HG03060 (cell line): Measurements from ENCODE around the gene MGAT5.

Experiments
- ATAC-seq: cut with Tn5 transposase; IDR thresholded peaks from one replicate; pipeline ENCODE4 v1.9.1; 2021; ENCODE audit warnings: low read depth, moderate number of reproducible peaks; ENCODE audit not compliant: unreplicated experiment

The MGAT5 gene

DNA sequence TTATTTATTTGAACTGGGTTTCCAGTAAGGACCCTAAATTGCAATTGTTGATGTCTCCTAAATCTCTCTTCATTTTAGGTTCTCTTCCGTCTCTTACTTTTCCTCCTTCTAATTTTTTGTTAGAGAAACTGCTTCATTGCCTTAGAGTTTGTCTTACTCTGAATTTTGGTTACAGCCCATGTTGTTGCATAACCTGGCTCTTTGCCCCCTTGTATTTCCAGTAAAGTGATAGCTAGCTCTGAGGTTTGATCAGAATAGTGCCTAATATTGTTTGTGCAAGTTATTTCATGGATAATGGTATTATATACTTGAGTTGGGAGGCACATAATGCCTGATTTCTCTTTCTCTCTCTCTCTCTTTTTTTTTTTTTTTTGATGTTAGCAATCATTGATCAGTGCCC lies 71.8 kb downstream of the MGAT5 start:
- no peak for ATAC-seq

DNA sequence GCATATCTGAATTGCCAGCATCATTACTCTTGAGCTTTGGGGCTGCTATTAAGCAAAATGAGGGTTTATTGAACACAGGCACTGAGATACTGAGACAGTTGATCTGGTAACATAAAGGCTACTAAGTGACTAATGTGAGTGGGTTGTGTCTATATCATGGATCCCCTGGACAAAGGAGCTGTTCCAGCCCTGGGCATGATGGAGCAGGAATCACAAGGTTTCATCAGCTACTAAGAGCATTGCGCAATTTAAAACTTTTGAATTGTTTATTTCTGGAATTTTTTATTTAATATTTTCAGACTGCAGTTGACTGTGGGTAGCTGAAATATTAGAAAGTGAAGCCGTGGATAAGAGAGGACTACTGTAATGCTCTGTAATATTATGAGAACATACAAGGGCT lies 73.5 kb downstream of the MGAT5 start:
- ATAC-seq = no peak

GRCh38 chr2:134331081-134331480 lies 77.2 kb downstream of the MGAT5 start:
- no peak for ATAC-seq

GRCh38 chr2:134333646-134334189 lies 79.8 kb downstream of the MGAT5 start:
- ATAC-seq = no peak

GRCh38 chr2:134334542-134335353 lies 80.9 kb downstream of the MGAT5 start:
- no peak for ATAC-seq

DNA sequence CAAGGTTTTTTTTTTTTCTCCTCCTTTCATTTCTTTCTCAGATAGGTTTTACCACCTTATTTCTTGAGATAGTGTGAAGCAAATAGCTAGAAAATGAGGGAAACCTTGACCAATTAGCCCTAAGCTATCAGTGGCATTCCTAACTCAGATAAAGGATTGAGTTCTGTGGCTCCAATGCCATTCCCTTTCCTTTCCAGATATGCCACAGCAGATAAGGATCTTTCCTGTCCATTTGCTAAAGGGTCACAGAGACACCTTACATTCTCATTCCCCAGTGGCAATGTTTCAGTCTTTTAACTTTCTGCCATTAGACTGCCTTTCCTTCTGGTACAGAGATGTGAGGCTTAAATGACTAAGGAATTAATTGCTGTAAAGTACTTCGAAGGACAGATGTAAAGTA lies 81.7 kb downstream of the MGAT5 start:
- ATAC-seq = no peak

DNA sequence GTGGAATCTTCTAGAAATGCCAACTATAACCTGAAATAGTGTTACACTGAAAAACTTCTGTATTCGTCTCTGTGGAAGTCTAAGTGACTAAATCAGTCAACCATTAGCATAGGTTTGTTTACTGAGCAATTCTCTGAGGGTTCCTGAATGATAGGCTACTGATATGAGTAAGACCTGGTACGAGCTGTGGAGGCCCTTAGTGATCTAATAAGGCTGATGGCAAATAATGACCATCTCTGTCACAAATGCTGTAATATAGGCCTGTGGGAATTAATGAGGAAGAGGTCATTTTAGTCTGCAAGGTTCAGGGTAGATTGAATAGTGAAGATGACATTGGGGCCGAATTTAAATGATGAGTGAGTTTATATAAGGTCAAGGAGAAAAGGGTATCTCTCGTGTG lies 82.5 kb downstream of the MGAT5 start:
- peak; percentile 95 for ATAC-seq

DNA sequence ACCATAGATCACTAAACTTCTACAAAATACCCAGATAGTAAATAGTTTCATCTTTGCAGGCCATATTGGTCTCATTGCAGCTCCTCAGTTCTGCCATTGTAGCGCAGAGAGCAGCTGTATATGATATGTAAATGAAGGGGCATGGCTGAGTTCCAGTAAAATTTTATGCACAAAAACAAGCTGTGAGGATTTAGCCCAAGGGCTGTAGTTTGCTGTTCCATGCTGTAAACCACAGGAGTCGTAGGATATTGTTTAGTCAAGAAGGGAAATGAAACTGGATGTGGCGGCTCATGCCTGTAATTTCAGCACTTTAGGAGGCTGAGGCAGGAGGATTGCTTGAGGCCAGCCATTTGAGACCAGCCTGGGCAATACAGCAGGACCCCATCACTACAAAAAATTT lies 83.0 kb downstream of the MGAT5 start:
- no peak for ATAC-seq

DNA sequence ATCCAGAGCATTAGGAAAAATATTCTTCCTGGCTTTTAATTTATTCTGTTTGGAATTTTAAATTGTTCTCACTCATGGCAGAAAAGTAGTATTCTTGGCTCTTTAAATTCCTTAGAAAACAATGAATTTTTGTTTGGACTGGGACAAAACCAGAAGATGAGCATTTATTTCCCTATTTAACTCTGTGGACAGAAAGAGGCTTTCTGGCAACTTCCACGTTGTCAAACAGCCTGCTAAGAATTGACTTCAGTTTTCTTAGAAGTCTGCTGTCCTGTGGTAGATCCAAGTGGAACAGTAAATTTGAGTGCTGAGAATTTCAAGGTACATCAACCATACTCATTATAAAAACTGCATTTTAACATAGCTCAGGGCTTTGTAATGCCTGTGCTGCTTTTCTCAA lies 83.8 kb downstream of the MGAT5 start:
- no peak for ATAC-seq

DNA sequence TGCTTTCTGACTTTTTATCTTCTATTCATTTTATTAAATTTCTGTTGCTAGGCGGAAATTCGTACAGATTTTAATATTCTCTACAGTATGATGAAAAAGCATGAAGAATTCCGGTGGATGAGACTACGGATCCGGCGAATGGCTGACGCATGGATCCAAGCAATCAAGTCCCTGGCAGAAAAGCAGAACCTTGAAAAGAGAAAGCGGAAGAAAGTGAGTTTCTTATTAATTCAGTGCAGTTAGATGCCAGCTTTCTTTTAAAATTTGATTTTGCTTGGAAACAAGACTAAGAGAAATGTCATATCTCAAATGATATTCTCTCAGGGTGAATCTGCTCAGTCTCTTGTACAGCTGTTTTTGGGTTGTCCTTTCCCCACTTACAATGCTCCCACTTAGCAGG lies 84.3 kb downstream of the MGAT5 start:
- ATAC-seq = no peak

- no peak for ATAC-seq
Observed at GRCh38 chr2:134341476-134341875, 87.6 kb downstream of the MGAT5 start.

DNA sequence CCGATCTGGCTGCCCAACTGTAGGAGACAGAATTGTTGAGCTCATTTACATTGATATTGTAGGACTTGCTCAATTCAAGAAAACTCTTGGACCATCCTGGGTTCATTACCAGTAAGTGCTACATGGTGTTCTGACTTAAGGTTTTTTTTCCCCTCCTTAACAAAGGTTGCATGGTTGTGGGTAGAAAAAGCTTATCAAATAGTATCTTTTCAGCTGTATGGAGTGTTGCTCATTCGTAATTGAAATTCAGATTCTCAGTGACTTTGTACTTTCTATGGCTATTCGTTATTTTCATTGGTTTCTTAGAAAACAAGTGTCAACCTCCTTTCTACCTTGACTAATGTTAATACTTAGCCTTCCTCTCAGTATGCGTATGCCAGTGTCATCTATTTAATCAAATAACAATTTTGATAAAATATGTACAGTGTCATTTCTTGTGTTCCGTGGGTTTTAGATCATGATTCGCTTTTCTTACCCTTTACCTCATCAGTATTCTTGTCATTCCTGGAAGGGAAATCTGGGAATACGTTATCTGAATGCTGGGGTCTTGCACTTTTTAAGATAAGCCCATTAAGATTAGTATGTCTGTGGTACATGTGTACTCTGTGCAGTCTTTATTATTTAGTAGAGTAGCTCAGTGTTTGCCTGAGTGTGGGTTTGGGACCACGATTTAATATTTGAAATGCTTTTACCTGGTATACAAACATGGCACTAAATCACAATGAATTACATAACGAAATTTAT lies 91.3 kb downstream of the MGAT5 start:
- no peak for ATAC-seq

GRCh38 chr2:134346141-134346540 lies 92.3 kb downstream of the MGAT5 start:
- ATAC-seq = no peak

- ATAC-seq = no peak
Observed at GRCh38 chr2:134347756-134348155, 93.9 kb downstream of the MGAT5 start.

- no peak for ATAC-seq
Observed at GRCh38 chr2:134348239-134348638, 94.4 kb downstream of the MGAT5 start.

GRCh38 chr2:134348760-134349159 lies 94.9 kb downstream of the MGAT5 start:
- no peak for ATAC-seq

- ATAC-seq = no peak
Observed at GRCh38 chr2:134351016-134351415, 97.1 kb downstream of the MGAT5 start.

- ATAC-seq = no peak
Observed at GRCh38 chr2:134351899-134352298, 98.0 kb downstream of the MGAT5 start.

DNA sequence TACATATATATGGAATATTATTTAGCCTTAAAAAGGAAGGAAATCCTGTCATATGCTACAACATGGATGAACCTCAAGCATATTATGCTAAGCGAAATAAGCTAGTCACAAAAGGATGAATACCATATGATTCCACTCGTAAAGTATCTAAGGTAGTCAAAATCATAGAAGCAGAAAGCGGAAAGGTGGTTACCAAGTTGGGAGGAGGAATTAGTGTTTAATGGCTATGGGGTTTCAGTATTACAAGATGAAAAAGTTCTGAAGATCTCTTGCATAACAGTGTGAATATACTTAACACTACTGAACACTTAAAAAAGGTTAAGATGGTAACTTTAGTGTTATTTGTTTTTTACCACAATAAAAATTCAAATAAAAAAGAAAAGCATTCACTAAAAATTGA lies 99.0 kb downstream of the MGAT5 start:
- ATAC-seq = no peak

GRCh38 chr2:134354611-134355010 lies 100.7 kb downstream of the MGAT5 start:
- ATAC-seq = no peak

DNA sequence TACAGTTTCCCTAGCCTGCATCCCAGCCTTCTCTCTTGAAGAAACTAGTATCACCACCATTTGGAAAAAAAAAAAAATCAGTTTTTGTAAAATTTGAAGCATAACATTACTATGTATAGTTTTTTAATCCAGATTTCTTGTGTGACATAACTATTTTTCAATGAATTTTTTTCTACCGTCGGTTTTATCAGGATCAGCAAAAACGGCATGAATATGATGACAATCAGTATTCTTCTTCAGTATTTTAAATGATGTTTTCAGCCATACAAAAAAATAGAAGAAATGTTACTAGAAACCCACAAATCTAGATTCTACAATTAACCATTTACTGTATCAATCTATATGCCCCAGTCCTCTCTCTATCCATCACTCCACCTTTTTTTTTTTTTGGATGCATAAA lies 103.9 kb downstream of the MGAT5 start:
- no peak for ATAC-seq
